Peyer's patch (tissue), 4 donors: ENCODE data around the gene SMG9. TPM values are rescaled to one million over a fixed set of nuclear protein-coding genes. Genes with fewer than 3 reads are reported as not detected.

ENCODE experiments used
- DNase-seq, 3 donors: peaks; one replicate each; pipeline ENCODE4 v3.0.0-alpha.2; 2017 to 2019
- H3K27ac ChIP-seq, 4 donors: fragments of 200-600 bp; sonication (generic); one replicate each; pipeline ENCODE4 v1.5.1; 2016 to 2019
- H3K27me3 ChIP-seq, 2 donors: fragments of 200-600 bp; sonication (generic); one replicate each; pipeline ENCODE4 v1.5.1; 2019
- H3K36me3 ChIP-seq, 3 donors: fragments of 200-600 bp; sonication (generic); one replicate each; pipeline ENCODE4 v1.5.1; 2016 to 2019
- H3K4me1 ChIP-seq, 4 donors: fragments of 200-600 bp; sonication (generic); one replicate each; pipeline ENCODE4 v1.5.1; 2016 to 2019
- H3K4me3 ChIP-seq, 4 donors: fragments of 200-600 bp; sonication (generic); 1 replicate in 3 of 4; 2 replicates in 1 of 4; pipeline ENCODE4 v1.5.1; 2016 to 2019; ENCODE audit warnings: mild to moderate bottlenecking in 1 of 4
- H3K9me3 ChIP-seq, 4 donors: fragments of 200-600 bp; sonication (generic); one replicate each; pipeline ENCODE4 v1.5.1; 2016 to 2019; ENCODE audit warnings: mild to moderate bottlenecking in 1 of 4
- CTCF ChIP-seq, 6 experiments: fragments of 450-650 bp in 4 of 6; fragments of 200-600 bp in 2 of 6; sonication (generic) in 1 of 6; IDR thresholded peaks; one replicate each; pipeline ENCODE4 v1.5.1; 2017 to 2019; ENCODE audit warnings: antibody characterized with exemption in 6 of 6, mild to moderate bottlenecking in 3 of 6, moderate library complexity in 1 of 6
- POLR2A ChIP-seq, 2 donors: fragments of 450-650 bp; IDR thresholded peaks; one replicate each; pipeline ENCODE4 v1.5.1; 2017; ENCODE audit warnings: antibody characterized with exemption in 2 of 2, mild to moderate bottlenecking in 2 of 2, moderate library complexity in 2 of 2
- total RNA-seq, 4 donors: library from RNA; depleted of rRNA; stranded (reverse); fragments of >200 nt; gene quantifications; one replicate each; pipeline ENCODE4 v1.1.0, GENCODE V29; 2016

The SMG9 gene
- total RNA-seq, 4 donors from 2014 or later, result 25.0 to 56.1 (median 40.8) TPM

- Histone ChIP-seq H3K27me3 (no peaks in the 10 kb centered on the region), H3K4me3 (no peak overlapping the region), H3K36me3 (no peaks in the 10 kb centered on the region), H3K9me3 (no peaks in the 10 kb centered on the region), H3K27ac (no peak overlapping the region), H3K4me1 (peaks cover 2 to 16% (median 8%) of the 10 kb centered on the region in 4 donors)
- TF ChIP-seq POLR2A (IDR thresholded peaks at IDR 0.05) (no peak), CTCF (IDR thresholded peaks at IDR 0.05) (no peak)
- DNase-seq, result no peak
Measured at GRCh38 chr19:43760941-43761340, 6.2 kb upstream of the SMG9 start.

DNA sequence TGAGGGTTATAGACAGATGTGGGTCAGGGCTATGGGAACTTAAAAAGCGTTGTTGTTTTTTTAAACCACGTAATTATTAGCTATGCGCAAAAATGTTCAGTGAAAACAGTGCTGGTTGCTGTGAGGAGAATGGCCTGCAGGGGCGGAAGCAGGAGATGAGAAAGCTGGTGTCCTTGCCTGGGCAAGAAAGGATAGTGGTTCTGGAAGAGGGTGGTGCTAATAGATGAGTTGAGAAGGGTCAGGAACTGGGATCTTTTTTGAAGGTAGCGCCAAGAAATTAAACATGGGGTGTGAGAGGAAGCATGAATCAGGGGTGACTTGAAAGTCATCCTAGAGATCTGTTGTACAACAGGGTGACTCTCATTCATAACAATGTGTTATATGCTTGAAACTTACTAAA lies 4.8 kb upstream of the SMG9 start:
- no peak for DNase-seq
- H3K27me3 ChIP-seq, result no peaks in the 10 kb centered on the region
- no peak overlapping the region for H3K4me3 ChIP-seq
- H3K4me1 ChIP-seq, result peaks cover 0 to 7% (median 0%) of the 10 kb centered on the region in 4 donors
- no peak for TF ChIP-seq CTCF (IDR thresholded peaks at IDR 0.05)
- TF ChIP-seq POLR2A (IDR thresholded peaks at IDR 0.05), result no peak
- H3K27ac ChIP-seq, result peak overlapping the region in 1 of 4 donors; percentile 40
- no peaks in the 10 kb centered on the region for H3K36me3 ChIP-seq
- no peaks in the 10 kb centered on the region for H3K9me3 ChIP-seq

DNA sequence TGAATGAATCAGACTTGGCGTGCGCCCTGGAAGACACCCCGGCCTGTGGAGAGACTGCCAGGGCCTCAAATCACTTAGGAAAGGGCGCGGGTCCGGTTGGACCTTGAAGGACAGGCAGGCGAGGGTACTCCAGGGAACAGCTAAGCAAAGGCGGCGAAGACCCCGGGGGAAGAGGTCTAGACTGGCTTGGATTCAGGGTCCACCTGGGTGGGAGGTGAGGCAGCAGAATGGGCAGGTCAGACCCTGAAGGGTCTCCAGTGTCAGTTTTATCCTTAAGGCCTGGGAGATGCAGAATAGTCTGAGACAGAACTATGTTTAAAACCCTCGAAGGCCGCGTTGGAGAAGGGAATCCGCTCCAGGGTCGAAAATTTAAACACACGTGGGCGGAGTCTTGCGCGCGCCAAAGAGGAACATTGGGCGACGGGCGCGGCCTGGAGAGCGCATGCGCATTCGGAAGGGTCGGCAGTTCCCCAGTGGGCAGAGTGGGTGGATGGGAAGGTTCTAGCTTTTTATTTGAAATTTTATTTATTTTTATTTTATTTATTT lies 567 bp upstream of the SMG9 start:
- no peak for TF ChIP-seq CTCF (IDR thresholded peaks at IDR 0.05)
- no peak for TF ChIP-seq POLR2A (IDR thresholded peaks at IDR 0.05)
- H3K36me3 ChIP-seq, result peaks cover 0 to 10% (median 0%) of the 10 kb centered on the region in 3 donors
- H3K27ac ChIP-seq, result peak overlapping the region; percentile 94 to 99 (median 96)
- no peaks in the 10 kb centered on the region for H3K27me3 ChIP-seq
- DNase-seq, result peak; percentile 80 to 92 (median 85)
- H3K4me1 ChIP-seq, result peaks cover 0 to 16% (median 8%) of the 10 kb centered on the region in 4 donors
- H3K9me3 ChIP-seq, result no peaks in the 10 kb centered on the region
- peak overlapping the region; percentile 55 to 66 (median 65) for H3K4me3 ChIP-seq

GRCh38 chr19:43754253-43754502 lies 584 bp downstream of the SMG9 start:
- TF ChIP-seq CTCF (IDR thresholded peaks at IDR 0.05) (no peak), POLR2A (IDR thresholded peaks at IDR 0.05) (no peak)

GRCh38 chr19:43752287-43752875 lies 2.4 kb downstream of the SMG9 start:
- TF ChIP-seq POLR2A (IDR thresholded peaks at IDR 0.05) (no peak), CTCF (IDR thresholded peaks at IDR 0.05) (no peak)
- Histone ChIP-seq H3K27ac (peak overlapping the region in 1 of 4 donors; percentile 96), H3K9me3 (no peaks in the 10 kb centered on the region), H3K4me1 (peaks cover 0 to 16% (median 8%) of the 10 kb centered on the region in 4 donors), H3K4me3 (no peak overlapping the region), H3K36me3 (peaks cover 0 to 33% (median 0%) of the 10 kb centered on the region in 3 donors), H3K27me3 (no peaks in the 10 kb centered on the region)
- no peak for DNase-seq

More at GRCh38 chr19:43754253-43754502, 584 bp downstream of the SMG9 start:
- Histone ChIP-seq H3K27me3 (no peaks in the 10 kb centered on the region), H3K4me3 (peak overlapping the region; percentile 55 to 66 (median 65)), H3K27ac (peak overlapping the region; percentile 94 to 99 (median 96)), H3K36me3 (peaks cover 0 to 21% (median 0%) of the 10 kb centered on the region in 3 donors), H3K9me3 (no peaks in the 10 kb centered on the region), H3K4me1 (peaks cover 0 to 16% (median 8%) of the 10 kb centered on the region in 4 donors)
- no peak for DNase-seq
